GM21723 (cell line): ENCODE data around the gene TMEM121.

Source experiments
- ATAC-seq: cut with Tn5 transposase; IDR thresholded peaks from one replicate; pipeline ENCODE4 v1.9.1; 2021; ENCODE audit warnings: mild to moderate bottlenecking, moderate library complexity; ENCODE audit not compliant: unreplicated experiment

Gene TMEM121

DNA sequence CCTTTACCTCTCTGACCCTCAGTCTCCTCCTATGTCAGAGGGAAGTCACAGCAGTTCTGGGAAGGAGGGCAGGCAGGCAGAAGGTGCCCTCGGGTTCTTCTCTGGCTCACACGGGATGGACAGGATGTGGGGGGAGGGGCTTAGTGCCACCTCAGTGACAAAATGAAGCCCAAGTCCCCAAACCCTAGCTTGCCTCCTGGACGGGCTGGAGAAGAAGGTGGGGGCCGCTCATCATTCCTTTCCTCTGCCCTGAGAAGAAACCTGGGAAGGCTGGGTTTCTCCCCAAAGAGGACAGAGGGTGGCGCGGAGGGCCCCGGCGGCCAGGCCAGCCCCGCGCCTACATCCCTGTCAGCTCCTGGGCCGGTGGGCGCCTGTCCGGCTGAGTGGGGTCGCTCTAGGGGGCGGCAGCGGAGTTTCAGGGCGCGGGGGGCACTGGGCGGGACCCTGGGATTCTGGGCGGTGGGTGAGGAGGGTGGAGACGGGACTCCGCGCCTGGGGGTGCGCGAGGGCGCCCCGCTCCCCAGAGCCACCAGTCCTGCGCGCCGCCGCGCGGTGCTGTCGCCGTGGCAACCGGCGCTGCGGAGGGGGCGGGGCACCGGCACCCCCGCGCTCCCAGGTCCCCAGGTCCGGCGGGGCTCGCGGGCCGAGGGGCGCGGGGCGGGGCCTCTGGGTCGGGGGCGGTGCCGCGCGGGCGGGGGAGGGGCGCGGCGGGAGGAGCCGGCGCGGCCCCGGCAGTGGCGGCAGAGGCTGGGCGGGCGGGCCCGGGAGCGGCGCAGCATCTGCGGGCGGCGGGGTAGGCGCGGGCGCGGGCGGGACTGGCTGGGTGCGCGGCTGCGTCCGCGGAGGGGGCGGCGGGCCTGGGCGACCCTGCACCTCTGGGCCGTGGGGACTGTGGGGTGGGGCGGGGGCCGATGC, at the start of gene TMEM121:
TSS of gene TMEM121 (plus strand) at position 723 of the 915 bp plus-strand sequence. CDS start 2,252 bp downstream, outside the sequence.
- ATAC-seq, result no peak

DNA sequence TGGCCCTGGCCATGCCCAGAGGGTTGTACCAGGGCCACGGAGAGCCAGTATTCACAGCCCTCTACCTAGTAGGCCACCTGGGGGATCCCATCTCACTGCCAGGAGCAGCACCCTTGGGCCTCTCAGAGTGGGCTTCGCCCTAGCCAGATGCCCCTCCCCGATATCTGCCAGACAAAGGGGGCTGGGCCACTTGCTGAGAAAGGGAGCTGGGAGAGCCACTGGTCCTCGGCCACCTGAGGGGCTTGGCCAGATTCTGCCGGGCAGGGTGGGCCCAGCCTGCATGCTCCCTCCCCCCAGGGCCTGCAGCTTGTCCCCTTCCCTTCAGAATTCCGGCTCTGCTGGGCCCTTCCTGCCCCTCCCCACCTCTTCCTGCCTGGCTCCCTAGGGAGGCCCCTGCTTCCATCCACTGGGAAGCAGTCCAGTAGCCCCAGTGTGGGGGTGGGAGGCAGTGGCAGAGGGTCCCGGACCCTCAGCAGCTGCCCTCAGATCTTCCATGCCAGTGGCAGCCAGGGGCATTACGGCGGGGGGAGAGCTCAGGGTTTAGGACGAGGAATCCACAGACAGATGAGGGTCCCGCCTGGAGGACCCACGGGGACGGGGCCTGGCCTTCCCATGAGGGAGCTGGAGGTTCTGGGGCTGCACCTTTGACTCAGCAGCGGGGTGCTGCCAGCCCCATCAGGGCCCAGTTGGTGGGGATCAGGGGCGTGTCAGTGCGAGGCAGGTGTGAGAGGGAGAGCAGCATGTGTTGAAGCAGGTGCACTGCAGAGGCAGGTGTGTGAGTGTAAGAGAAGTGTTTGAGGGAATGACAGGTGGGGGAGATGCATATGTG, 49.3 kb upstream of the TMEM121 start:
- no peak for ATAC-seq

DNA sequence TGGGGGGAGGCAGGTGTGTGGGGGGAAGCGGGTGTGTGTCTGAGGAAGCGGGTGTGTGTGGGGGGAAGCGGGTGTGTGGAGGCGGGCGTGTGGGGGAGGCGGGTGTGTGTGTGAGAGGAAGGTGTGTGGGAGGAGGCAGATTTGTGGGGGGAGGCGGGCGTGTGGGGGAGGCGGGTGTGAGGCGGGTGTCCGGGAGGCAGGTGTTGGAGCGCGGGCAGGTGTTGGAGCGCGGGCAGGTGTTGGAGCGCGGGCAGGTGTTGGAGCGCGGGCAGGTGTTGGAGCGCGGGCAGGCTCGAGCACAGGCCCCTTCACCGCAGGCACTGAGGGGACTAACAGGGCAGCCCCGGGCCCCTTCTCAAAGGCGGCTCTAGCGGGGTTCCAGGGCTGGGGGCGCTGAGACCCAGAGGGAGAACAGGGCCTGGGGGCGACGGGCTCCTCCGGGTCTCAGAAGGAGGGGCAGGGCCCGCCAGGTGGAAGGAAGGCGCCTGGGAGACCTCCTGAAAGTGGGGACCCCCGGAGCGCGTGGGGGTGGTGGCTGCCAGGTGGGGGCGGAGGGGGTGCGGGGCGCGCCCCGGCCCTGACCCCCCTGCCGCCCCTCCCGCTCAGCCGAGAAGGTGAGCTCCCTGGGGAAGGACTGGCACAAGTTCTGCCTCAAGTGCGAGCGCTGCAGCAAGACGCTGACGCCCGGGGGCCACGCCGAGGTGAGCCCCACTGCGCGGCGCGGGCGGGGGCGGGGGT, 48.6 kb upstream of the TMEM121 start:
- ATAC-seq, result no peak

DNA sequence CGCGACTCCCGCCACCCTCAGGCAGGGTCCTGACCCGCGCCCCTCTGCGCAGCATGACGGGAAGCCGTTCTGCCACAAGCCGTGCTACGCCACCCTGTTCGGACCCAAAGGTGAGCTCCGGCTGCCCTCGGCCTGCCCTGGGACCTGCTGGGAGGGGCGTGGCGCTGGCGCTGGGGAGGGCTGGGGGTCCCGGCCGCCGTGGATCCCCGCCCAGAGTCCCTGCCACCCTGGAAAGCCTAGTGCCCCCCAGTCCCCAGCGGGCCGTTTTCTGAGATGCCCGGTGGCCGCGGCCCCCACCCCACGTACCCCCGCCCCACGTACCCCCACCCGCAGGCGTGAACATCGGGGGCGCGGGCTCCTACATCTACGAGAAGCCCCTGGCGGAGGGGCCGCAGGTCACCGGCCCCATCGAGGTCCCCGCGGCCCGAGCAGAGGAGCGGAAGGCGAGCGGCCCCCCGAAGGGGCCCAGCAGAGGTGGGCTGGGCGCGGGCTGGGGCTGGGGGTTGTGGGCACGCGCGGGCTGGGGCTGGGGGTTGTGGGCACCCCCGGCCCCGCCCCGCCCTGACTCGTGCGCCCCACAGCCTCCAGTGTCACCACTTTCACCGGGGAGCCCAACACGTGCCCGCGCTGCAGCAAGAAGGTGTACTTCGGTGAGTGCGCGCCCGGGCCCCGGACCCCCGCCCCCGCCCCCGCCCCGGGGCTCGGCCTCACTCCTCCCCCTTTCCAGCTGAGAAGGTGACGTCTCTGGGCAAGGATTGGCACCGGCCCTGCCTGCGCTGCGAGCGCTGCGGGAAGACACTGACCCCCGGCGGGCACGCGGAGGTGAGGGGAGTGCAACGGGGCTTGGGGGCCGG, 47.8 kb upstream of the TMEM121 start:
- no peak for ATAC-seq

DNA sequence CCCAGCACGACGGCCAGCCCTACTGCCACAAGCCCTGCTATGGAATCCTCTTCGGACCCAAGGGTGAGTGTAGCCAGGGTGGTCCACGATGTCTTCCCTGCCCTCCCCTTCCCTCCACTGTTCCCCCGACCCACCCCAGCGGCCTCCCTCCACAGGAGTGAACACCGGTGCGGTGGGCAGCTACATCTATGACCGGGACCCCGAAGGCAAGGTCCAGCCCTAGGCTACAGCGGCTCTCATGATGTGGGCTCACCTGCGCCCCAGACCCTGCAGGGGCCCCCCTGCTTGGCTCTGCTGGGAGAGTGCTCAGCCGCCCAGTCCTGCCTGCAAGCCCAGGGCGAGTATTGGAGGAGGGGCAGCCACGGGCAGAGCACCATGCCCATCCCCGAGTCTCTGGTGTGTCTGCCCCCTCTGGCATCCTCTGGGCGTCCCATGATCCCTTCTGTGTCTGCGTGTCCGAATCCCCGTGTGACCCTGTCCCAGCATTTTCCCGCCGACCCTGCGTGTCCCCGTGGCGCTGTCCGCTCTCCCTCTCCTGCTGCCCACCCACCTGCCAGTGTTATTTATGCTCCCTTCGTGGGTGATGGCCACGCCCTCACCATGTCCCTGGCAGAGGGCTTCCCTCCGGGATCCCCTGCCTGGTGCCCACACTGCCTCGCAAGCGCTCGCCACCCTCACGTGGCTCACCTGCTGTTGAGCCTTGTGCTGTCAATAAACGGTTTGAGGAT, 46.8 kb upstream of the TMEM121 start:
- no peak for ATAC-seq

DNA sequence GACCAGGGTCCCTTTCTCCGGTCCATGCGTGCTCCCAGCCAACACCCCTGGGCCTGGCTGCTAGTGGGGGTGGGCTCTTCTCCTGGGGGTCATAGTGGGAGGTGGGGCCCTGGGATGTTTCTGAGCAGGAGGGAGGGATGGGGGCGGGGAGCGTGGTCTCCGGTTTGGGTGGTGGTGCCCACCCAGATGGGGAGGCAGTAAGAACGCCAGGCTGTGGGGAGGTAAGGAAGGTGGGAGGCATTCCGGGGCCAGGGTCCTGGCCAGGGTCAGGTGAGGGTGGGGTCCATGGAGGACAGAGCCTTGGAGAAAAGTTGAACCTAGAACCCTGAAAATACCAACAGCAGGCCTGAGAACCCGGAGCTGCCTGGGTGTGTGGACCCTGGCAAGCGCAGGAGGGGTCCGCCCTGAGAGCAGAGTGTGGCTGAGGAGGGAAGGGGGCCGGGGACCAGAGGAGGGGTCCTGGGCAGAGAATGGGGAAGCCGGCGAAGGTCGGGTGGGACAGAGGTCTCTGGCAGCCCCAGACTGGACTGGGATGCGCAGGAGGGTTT, 46.1 kb upstream of the TMEM121 start:
- no peak for ATAC-seq

DNA sequence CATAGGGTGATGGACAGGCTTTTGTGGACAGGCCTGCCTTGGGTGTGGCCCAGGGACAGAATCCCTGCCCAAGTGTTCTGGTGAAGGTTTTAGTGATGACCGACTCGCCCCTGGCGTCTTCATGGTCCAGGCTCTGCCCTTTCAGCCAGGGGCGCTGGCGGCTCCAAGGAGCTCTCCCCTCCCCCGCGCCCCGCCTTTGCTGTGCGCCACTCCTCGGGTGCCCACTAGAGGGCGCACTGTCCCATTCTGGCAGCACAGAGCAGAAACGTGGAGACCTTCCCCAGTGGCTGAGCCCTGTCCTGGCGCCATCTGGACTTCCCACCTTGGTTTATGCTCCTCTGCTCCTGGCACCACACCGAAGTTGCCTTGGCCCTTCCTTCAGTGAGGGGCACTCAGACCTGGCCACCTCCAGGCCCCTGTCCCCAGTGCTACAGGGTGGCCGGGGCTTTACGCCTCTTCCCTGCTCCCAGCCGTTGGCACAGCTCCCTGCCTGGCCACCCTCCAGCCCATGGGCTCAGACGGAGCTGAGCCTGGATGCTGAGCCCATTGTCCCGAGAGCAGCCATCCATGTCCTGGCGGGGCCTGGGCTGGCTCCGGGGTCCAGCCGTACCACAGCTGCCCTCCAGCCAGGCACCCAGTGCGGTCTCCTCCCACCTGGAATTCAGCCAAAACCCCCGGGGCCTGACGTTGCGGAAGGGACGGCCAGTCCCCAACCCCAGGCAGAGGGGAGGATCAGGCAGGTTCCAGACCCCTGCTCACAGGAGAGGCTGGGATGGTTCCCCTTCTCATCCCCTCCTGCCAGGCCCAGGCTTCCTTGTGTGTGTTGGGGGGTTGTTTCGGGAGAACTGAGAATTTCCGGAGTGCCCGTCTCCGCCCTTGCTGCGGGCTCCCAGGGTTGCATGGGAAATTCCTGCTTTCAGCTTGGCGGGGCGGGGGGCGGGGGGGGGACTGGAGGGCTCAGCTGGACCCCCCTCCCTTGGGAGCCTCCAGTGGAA, 45.3 kb upstream of the TMEM121 start:
- peak; percentile 43 for ATAC-seq

DNA sequence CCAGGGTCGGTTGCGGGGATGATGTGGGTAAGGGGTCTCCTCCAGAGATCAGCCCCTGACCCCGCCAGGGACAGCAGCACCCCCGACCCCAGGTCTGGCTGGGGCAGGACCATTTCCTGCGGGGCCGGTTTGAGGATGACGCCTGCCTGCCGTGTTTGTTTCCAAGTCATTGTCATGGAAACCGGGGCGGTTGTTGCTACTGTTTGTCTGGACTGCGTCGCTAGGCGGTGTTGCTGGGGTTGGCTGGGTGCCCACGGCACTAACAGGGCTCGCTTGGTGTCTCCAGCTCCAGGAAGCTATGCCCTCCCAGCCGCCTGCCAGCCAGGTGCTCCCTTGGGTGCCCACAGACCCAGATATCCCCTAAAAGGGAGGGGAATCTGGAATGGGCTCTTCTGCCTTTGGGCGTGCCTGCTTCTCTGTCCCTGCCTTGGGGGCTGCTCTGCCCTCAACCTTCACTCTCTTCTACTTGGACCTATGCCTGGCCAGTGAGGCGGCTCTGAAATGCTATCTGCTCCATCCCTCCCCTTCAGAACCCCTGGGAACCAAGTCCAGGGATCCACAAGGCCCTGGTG, 44.4 kb upstream of the TMEM121 start:
- no peak for ATAC-seq

DNA sequence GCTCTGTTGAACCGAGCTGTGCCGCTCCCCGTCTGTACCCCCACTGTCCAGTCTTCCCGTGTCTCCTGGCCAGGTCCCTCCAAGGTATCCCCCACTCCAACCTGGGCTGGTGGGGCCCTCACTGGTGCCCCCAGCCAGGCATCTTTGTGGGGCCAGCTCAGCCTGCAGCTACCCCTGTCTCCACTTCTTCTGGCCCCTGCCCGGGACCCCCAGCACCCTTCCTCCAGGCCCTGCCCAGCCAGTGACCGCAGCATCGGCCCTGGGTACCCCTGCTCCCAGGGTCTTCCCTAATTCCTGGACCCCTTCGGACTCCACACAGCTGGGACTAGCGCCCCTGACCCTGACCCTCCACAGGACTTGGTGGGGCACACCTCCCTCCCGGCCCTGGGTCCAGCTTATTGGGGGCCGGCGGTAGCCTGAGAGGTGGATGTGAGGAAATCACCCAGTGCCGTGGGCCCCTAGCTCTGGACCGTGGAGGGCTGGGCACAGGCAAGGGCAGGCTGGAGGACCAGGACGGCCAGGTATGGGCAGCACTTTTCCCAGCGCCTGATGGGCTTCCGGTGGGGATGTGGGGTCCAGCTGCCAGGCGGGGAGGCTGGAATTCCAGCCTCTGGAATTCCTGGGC, 43.8 kb upstream of the TMEM121 start:
- ATAC-seq, result no peak

DNA sequence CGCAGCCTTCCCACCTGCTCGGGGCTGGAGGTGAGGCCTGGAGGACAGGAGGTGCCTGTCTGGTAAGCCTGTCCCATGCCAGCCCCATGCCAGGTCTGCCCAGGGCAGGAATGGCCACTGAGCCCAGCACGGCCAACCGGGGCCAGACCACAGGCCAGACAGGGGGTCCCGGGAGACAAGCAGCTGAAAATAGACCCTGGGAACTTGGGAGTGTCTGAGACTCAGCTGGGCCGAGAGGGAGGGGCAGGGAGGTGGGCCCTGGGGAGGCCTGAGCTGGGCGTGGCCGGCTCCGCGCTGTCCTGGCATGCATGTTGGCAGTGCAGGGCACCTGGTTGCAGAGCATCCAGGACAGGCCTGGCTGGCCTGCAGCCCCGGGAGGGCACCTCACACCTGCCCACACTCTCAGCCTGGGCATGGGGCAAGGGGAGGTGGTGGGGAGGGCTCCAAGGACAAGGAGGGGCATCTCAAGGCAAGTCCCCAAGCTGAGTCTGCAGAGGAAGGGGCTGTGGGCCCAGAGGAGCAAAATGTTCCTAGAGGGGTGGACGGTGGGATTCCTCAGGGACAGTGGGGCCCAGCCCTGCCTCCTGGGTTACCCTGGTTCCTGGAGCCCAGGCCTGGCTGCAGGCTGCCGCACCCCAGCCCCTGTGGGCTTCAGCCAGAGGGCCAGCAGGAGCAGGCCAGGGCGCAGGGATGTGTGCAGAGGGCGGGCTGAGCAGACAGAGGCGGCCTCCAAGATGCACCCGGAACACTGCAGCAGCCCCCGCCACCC, 42.9 kb upstream of the TMEM121 start:
- no peak for ATAC-seq

DNA sequence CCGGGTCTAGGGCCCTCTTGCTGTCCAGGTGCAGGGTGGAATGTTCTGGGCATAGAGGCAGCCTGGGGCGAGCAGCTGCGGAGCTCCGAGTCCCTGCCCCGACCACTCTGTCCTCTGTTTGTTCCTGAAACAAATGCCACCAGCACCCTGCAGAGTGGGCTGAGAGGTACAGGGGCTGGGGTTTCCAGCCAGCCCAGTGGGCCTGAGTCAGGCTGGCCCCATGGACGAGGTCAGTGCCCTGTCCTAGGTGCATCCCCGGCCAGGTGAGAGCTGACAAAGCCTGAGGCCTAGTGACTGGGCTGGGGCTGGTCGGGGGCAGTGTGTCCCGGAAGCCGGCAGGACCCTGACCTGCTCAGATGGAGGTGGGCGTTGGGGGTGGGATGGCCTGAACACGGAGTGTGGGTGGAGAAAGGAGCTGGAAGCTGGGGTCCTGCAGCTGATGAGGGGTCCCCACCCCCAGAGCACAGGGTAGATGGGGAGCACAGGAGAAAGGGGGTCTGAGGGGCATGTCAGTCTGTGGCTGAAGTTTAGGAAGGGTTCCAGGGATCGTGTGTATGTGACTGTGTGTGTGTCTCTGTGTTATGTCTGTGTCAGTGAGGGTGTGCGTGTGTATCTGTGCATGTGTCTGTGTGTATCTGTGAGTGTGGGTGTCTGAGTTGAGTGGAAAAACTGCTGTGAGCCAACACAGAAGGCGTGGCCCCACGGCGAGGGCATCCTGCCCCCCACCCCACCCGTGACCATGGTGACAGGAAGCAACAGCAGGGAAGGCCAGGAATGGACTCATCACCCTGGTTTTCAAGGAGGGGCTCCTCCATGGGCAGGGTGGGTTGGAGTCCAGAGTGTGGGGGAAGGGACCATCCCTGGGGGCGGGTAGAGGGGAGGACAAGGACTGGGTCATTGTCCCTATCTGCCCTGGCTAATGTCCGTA, 42.0 kb upstream of the TMEM121 start:
- ATAC-seq, result no peak

DNA sequence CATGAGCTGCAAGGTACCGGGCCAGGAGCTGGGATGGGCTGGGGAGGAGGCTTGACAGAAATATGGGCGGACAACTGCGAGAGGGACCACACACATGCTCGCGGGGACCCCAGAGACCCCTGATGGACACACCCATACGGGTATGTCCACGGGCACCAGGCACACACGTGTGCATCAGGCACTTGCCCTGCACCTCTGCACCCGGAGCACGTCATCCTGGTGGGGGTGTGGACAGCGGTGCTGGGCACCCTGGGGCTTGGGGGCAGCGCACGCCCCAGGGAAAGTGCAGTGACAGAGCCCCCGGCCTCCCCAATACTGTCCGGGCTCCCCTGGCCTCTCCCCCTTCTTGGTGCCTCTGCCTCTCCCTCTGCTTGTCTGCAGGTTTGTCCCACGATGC, 41.4 kb upstream of the TMEM121 start:
- ATAC-seq, result no peak

DNA sequence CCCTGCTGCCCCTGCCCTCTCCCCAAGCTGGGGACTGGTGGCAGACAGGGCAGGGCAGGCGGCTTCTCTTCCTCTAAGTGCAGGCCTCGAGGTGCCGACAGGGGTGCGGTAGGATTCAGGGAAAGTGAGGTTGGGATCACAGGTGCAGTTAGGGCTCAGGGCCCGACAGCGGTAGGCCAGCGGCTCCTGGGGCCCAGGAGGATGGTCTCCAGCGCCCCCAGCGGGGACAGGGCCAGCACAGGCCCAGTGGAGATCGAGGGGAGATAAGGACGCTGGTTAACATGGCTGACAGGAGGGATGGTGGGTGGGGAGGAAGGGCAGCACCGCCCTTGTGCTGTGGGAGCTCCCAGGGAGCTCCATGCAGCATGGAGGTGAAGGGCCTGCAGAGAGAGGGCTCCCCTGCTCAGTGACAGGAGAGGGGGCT, 40.6 kb upstream of the TMEM121 start:
- no peak for ATAC-seq

DNA sequence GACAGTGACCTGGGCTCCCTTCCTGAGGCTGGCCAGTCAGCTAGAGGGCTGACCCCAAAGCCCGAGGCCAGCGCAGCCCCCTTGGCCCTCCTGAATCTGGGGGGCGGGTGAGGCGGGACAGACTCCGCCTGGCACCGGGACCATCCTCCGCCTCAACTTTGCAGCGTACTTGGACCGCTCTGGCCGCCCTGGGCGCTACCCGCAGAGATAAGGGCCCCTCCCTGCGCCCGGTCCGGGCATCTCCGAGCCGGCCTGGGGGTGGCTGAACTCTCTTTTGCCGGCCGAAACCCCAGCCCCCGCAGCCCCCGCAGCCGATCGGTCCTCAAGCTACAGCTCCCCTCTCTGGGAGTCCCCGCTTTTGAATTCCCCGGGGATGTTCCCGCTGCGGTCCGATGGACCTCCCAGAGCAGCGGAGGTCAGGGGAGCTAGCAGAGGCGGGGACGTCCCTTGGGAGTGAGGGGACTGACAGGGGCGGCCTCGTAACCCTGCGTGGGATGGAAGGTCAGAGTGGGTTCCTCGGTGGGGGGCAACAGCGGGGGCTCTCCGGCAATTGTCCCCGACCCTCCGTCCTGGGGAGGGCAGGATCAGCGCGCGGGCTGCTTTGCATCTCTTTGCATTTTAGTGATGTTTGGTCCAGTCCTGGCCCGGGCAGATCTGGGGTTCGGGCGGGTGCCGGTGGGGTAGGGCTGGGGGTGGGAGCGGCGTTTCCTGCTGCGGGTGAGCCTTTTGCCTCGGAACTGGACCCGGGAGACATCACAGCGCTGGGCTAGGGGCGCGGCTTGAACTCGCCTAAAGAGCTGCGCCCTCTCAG, 40.0 kb upstream of the TMEM121 start, which contains the start of gene CRIP1:
TSS of gene CRIP1 (plus strand) at position 724 of the 811 bp plus-strand sequence. CDS start 374 bp downstream, outside the sequence.
- ATAC-seq, result no peak
